ENCODE measurements around the gene GTF2F2.

The GTF2F2 gene, protein sequence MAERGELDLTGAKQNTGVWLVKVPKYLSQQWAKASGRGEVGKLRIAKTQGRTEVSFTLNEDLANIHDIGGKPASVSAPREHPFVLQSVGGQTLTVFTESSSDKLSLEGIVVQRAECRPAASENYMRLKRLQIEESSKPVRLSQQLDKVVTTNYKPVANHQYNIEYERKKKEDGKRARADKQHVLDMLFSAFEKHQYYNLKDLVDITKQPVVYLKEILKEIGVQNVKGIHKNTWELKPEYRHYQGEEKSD

DNA sequence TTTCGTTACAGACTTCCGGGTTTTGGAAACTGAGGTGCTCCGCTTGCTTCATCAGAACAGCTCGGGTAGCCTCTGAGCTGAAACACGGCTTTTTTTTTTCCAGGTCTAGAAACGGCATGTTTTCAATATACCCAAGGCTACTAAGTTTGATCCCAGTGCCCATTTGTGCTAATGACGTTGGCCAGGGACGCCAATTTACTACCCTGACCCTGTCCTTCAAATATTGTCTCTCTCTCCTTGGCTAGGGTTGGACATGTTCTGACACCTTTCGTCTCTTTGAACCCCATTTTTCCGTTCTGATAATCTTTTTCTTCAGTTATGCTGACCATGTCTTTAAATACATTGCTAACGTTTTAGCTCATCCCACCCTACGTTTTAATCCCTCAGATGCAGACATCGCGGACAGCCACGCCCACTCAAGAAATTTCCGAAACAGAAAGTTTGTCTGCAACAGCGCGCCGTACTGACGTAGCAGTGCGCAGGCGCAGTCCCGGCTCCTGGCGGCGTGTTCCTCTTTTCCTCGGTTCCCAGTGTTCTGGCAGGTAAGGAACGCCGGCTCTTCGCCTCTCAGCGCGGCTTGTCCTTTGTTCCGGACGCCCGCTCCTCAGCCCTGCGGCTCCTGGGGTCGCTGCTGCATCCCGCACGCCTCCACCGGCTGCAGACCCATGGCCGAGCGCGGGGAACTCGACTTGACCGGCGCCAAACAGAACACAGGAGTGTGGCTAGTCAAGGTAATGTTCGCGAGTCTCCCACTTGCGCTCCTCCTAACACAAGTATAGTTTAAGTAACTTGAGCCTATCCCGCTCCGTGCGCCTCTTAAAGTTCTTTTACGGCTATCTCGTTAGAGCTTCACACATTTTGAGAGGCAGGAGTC lies at the start of gene GTF2F2:
Gene GTF2F2, plus strand, starts transcription at position 520 of the 874 bp plus-strand sequence. Its CDS starts 146 bp downstream, at position 666.
- DNase-seq (ENCODE audit: low spot score) = peak; percentile 82

GRCh38 chr13:45073809-45074208 lies 46.5 kb upstream of the GTF2F2 start:
- no peak for DNase-seq (ENCODE audit: low spot score)

DNA sequence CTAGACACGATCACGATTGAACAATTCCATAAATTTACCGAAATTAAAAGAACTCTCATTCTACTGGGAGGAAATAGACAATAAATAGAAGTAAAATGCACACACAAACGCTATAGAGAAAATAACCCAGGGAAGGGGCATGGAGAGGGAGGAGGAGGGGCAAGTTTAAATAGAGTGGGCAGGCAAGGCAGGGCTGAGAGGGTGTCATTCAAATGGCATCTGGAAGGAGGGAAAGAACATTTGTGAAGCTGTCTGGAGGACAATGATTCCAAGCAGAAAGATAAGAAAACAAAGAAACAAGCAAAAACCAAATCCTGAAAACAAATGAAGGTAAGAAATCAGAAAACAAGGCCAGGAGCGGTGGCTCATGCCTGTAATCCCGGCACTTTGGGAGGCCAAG lies 45.6 kb upstream of the GTF2F2 start:
- DNase-seq (ENCODE audit: low spot score) = no peak

DNA sequence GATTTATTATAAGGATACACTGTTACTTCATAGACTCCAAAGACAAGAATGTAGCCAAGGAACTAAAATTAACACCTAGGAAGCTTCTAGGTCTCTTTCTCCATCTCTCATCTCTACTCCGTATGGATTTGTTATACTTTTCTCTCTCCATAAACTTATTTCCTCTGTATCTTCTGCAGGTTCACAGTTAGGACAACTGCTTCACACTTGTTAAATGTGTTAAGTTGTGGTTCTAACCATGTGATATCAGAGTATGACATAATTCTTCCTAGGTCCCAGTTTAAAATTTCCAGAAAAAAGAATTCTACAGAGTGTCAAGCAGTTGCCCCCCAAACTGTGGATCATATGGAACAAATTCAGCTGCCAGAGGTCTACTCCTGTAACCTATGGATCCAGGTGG lies 42.3 kb upstream of the GTF2F2 start:
- no peak for DNase-seq (ENCODE audit: low spot score)

- peak; percentile 8 for DNase-seq (ENCODE audit: low spot score)
Measured at GRCh38 chr13:45082964-45083363, 37.3 kb upstream of the GTF2F2 start.

DNA sequence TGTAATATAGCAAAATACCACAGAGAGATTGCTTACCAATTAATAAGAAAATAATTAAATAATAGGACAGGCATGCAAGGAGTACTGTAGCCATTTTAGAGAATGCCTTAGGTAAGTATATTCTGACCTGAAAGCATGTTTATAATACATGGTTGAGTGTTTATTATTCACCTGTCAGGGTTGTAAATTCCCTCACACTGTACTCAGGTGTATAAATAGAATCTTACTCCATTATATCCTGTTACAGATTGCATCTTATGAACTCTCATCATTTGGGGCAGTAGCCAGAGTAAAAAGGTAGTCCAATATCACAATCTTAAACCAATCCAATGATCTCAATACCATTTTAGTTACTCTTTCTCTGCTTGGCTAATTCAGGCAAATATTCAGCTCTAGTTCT lies 35.8 kb upstream of the GTF2F2 start:
- no peak for DNase-seq (ENCODE audit: low spot score)

GRCh38 chr13:45086484-45086883 lies 33.8 kb upstream of the GTF2F2 start:
- peak; percentile 7 for DNase-seq (ENCODE audit: low spot score)

GRCh38 chr13:45092663-45093062 lies 27.6 kb upstream of the GTF2F2 start:
- no peak for DNase-seq (ENCODE audit: low spot score)

- DNase-seq (ENCODE audit: low spot score) = no peak
Measured at GRCh38 chr13:45100573-45101262, 19.6 kb upstream of the GTF2F2 start.

DNA sequence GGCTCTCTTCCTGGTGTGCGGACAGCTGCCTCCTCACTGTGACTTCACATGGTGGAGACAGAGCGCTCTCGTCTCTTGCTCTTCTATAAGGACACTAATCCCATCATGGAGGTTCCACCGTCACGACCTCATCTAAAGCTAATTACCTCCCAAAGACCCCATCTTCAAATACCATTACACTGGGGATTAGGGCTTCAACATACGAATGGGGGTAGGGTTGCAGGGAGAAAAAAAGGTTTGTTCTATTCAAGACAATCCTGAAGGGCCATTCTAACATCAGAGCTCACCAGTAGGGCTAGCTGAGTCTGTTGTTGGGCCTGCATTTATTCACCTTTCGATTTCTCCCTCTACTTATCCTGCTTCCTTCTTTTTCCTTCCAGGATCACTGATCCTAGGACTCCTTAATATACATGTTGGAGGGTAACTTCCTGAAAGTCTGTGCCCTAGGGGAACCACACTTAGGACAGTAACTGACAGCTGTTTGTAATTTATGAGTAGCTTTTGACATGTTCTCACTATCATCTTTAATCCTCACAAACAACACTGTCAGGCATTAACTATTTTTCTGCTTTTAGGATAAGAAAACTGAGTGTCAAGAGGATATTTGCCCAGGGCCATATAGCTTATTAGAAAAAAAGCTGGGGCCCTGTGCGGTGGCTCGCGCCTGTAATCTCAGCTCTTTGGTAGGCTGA lies 18.8 kb upstream of the GTF2F2 start:
- no peak for DNase-seq (ENCODE audit: low spot score)

DNA sequence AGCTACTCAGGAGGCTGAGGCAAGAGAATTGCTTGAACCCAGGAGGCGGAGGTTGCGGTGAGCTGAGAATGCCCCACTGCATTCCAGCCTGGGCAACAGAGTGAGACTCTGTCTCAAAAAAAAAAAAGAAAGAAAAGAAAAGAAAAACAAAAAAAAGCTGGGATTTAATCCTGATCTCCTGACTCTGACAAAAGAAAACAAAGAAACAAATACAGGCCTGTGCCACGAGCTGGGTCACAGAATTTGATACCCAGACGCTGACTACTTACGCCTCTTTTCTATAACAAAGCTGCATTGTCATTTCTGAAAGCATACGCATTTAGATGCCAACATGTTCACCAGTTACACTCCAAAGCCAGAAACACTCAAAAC lies 18.2 kb upstream of the GTF2F2 start:
- DNase-seq (ENCODE audit: low spot score) = no peak

DNA sequence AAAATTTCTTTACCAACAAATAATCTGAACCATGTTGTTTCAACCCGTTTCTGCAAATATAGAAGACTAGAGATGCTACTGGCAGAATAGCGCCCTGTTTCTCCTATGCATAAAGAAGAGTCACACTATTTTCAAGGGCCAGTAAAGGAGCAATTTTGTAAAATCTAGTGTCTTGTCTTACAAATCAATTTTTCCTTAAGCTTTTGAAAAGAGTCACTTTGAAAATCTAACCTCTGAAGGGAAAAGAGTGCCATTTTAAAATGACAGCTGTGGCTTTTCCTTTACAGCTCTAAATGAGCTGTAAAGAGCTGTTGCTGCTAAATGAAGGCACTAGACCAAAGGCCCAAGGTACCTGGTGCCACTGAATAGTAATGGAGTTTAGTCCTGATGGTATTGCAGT lies 16.9 kb upstream of the GTF2F2 start:
- DNase-seq (ENCODE audit: low spot score) = no peak

- no peak for DNase-seq (ENCODE audit: low spot score)
Measured at GRCh38 chr13:45104261-45104660, 16.0 kb upstream of the GTF2F2 start.

GRCh38 chr13:45105895-45106294 lies 14.4 kb upstream of the GTF2F2 start:
- no peak for DNase-seq (ENCODE audit: low spot score)

GRCh38 chr13:45107539-45107938 lies 12.8 kb upstream of the GTF2F2 start:
- no peak for DNase-seq (ENCODE audit: low spot score)

DNA sequence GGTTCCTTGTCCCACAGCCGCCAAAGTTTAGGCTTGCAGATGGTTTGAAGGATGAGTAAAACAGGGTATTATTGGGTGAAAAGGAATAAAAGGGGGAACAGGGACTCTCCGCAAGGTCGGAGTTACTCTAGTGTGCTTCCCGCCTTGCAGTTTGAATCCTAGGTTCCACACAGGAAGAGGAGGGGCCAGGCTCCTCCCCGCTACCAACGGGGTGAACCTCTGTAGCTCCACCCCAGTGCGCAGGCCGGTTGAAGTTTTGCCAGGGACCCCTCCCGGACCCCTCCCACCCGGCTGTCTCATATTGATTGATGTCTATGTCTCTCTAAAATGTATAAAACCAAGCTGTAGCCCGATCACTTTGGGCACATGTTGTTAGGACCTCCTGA lies 11.6 kb upstream of the GTF2F2 start:
- DNase-seq (ENCODE audit: low spot score) = no peak

- no peak for DNase-seq (ENCODE audit: low spot score)
Measured at GRCh38 chr13:45109102-45109720, 11.1 kb upstream of the GTF2F2 start.

DNA sequence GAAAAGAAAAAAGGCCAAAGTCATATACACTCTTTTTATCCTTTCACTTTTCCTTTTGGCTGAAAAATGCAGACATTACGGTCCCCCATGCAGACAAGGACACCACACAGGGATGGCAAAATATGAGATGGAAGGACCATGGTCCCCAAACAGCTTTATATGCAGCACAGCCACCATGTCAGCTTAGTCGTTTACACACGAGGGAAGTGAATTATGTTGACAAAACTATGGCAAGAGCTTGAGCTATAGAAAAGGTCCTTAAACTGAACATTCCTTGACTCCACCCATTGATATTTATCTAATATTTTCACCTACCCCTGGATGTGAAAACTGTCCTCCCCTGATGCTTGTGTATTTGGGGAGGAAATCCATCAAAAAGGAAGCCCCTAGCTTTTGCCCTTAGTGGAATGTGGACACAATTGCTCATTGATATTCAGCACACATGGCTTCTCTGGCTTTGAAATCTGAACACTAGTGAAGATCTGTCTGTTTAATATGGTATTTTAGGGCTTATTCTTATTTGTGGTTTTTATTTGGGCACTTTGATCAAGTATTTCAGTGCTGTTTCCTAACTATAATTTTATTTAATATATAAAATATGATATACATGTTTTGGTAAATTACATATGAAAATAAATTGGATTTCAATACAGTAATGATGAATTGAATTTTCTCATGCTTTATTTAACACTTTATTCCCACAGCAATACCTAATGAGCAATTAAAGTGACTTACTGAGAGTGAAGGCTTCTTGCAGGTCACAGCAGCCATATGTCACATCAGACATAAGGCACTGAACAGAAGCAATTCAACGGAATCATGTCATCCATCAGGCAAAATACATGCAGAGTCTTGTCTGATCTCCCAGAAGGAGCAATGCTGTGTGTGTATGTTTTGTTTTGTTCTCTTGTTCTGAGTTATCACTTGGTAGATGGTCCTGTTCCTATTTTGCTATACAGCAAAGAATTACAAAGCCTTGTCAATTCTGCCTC lies 6.8 kb upstream of the GTF2F2 start:
- no peak for DNase-seq (ENCODE audit: low spot score)

DNA sequence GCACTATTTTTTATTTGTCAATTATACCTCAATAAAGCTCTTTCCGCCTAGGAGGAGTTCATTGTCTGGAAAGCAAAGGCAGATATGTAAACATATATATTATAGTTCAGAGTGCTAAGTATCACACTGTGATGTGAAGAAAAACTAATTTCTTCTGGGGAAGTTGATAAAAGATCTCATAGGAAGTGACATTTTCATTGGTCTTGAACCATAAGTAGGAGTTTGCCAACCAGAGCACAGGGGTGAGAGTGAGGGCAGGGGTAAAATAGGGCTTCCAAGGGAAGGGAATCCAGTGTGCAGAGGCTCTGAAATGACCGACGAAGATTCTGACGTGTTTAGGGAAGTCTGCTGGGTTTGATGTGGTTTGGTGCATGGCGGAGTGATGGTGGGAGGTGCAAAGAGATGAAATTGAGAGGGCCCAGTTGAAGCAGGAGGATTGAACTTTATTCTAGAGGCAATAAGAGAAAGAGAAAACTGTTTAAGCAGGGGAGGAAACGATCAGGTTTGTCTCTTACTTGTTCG lies 780 bp upstream of the GTF2F2 start:
- no peak for DNase-seq (ENCODE audit: low spot score)

Data from hepatic stellate cell (primary cell).